ENCODE data around the gene RYK. TPM values are rescaled to one million over a fixed set of nuclear protein-coding genes. Genes with fewer than 3 reads are reported as not detected.
A peak's percentile ranks its signal among the peaks of the same experiment; 100 is the strongest.

Gene RYK
- total RNA-seq, 1 donor from 2014 or later: 59.2 TPM

DNA sequence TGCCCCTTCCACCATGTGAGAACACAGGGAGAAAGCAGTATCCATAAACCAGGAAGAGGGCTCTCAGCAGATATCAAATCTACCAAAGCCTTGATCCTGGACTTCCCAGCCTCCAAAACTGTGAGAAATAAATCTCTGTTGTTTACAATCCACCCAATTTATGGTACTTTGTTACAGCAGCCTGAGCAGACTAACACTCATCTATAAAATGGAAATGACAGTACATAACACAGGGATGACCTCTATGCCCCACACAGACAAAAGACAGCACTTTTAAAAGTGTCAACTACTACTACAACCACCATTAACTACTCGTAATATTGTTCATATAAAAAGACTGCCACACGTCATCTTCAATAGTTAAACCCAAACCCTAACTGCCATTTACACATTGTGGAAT is 5.7 kb downstream of the RYK start:
- no peak for DNase-seq (ENCODE audit: extremely low spot score, unreplicated experiment)
- no peaks in the 10 kb centered on the region for H3K27me3 Mint-ChIP-seq
- peaks cover 47% of the 10 kb centered on the region for H3K4me1 Mint-ChIP-seq (ENCODE audit: unreplicated experiment)
- H3K36me3 Mint-ChIP-seq: peaks cover 10% of the 10 kb centered on the region
- TF ChIP-seq, protein P1, sequence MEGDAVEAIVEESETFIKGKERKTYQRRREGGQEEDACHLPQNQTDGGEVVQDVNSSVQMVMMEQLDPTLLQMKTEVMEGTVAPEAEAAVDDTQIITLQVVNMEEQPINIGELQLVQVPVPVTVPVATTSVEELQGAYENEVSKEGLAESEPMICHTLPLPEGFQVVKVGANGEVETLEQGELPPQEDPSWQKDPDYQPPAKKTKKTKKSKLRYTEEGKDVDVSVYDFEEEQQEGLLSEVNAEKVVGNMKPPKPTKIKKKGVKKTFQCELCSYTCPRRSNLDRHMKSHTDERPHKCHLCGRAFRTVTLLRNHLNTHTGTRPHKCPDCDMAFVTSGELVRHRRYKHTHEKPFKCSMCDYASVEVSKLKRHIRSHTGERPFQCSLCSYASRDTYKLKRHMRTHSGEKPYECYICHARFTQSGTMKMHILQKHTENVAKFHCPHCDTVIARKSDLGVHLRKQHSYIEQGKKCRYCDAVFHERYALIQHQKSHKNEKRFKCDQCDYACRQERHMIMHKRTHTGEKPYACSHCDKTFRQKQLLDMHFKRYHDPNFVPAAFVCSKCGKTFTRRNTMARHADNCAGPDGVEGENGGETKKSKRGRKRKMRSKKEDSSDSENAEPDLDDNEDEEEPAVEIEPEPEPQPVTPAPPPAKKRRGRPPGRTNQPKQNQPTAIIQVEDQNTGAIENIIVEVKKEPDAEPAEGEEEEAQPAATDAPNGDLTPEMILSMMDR (conservative IDR thresholded peaks at IDR 0.05): no peak
- peaks cover 10% of the 10 kb centered on the region for H3K9me3 Mint-ChIP-seq
- H3K4me3 Mint-ChIP-seq: no peak overlapping the region
- H3K27ac Mint-ChIP-seq: no peak overlapping the region

DNA sequence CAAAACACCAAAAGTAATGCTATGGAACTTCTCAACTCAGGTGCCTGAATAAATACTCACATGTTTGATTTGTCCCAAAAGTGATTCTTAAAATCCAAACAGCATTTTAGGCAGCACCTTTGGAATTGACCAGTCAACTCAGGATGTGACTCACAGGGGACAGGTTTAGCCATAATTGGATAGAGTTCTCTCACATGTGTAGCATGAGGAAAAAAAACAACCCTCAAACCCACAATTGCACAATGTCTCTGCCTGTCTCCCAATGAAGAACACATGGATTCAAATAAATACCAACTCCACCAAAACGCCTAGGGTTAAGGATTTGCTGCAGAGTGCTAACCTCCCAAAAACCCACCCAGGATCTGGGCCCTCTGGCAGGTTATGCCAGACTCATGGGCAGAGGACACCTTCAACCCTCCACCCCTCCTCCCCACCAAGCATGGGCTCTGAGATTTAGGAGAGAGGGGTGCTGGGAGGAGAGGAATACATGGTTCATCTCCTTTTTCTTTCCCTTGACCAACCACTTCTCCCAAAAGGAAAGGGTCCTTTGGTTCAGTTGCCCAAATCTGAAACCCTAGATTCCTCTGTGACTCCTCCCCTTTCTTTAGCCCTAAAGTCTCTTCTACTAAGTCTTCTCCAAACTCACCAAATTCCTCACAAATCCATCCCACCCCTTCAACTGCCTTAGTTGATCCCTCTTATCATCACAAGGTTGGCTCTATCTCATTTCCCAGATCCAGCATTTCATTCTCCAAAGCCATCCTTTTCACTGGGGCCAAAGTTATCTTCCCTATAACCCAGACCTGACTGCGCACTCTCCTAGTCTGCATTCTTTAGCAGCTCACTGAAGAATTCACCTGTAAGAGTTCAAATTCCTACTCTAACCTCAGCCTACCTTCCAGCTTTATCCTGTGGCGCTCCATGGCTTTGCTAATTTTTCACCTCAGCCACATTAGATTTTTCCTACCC is 7.7 kb downstream of the RYK start:
- no peaks in the 10 kb centered on the region for H3K27me3 Mint-ChIP-seq
- TF ChIP-seq, protein P1 (conservative IDR thresholded peaks at IDR 0.05): no peak
- peaks cover 32% of the 10 kb centered on the region for H3K4me1 Mint-ChIP-seq (ENCODE audit: unreplicated experiment)
- peaks cover 10% of the 10 kb centered on the region for H3K36me3 Mint-ChIP-seq
- no peak overlapping the region for H3K4me3 Mint-ChIP-seq
- H3K9me3 Mint-ChIP-seq: peaks cover 10% of the 10 kb centered on the region
- DNase-seq (ENCODE audit: extremely low spot score, unreplicated experiment): no peak
- peak overlapping the region; percentile 8 for H3K27ac Mint-ChIP-seq

DNA sequence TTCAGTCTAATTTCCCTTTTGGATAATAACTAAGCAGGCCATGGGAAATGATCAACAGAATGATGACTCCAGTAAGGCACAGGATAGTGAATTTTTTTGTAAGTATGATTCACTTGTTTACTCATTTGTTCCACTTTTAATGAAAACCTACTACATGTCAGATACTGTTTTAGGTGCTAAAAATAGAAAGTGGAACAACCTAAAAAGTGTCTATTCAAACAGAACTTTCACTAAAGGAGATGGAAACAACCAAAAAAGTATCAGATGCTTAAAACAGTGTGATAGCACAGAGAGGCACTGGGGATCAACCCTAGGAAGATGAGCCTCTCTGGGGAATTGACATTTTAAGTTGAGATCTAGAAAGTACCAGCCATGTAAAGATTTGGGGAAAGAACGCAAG is 11.1 kb downstream of the RYK start:
- H3K4me3 Mint-ChIP-seq: no peak overlapping the region
- H3K4me1 Mint-ChIP-seq (ENCODE audit: unreplicated experiment): peaks cover 44% of the 10 kb centered on the region

DNA sequence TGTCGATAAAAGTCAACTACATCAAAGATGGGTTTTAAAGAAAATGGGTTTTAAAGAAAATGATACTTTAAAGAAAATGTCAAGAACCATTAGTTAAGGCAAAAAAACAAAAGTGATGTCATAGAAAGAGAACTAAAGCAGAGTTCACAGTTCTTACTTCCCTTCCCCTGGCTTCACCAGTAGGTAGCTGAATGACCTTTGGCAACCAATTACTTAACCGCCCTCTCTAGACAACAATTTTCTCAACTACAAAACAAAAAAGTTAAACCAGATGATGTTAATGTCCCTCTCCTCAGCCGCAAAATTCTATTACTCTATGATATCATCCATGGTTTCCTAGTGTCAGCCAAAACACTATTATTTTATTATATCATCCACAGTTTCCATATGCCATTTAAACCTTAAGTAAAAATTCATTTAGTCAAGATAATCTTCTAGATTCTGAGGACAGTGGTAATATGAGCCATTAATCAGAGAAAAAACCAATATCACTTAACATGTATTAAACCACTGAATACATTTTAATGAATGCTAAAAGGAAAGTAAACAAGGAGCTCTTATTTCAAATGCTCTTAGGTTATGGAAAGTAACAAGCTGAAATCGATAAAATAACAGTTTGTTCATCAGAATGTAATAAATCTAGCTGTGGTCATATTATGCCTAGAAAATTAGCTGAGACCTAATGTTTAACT is 13.1 kb downstream of the RYK start:
- peak overlapping the region; percentile 10 for H3K27ac Mint-ChIP-seq
- peaks cover 34% of the 10 kb centered on the region for H3K4me1 Mint-ChIP-seq (ENCODE audit: unreplicated experiment)
- DNase-seq (ENCODE audit: extremely low spot score, unreplicated experiment): no peak
- H3K27me3 Mint-ChIP-seq: no peaks in the 10 kb centered on the region
- no peak overlapping the region for H3K4me3 Mint-ChIP-seq
- no peaks in the 10 kb centered on the region for H3K36me3 Mint-ChIP-seq
- no peaks in the 10 kb centered on the region for H3K9me3 Mint-ChIP-seq
- TF ChIP-seq, protein P1 (conservative IDR thresholded peaks at IDR 0.05): no peak

More for the DNA sequence above, 11.1 kb downstream of the RYK start:
- Mint-ChIP-seq H3K27ac (no peak overlapping the region), H3K9me3 (peaks cover 5% of the 10 kb centered on the region), H3K36me3 (peaks cover 6% of the 10 kb centered on the region), H3K27me3 (no peaks in the 10 kb centered on the region)
- no peak for DNase-seq (ENCODE audit: extremely low spot score, unreplicated experiment)
- TF ChIP-seq, protein P1 (conservative IDR thresholded peaks at IDR 0.05): no peak

DNA sequence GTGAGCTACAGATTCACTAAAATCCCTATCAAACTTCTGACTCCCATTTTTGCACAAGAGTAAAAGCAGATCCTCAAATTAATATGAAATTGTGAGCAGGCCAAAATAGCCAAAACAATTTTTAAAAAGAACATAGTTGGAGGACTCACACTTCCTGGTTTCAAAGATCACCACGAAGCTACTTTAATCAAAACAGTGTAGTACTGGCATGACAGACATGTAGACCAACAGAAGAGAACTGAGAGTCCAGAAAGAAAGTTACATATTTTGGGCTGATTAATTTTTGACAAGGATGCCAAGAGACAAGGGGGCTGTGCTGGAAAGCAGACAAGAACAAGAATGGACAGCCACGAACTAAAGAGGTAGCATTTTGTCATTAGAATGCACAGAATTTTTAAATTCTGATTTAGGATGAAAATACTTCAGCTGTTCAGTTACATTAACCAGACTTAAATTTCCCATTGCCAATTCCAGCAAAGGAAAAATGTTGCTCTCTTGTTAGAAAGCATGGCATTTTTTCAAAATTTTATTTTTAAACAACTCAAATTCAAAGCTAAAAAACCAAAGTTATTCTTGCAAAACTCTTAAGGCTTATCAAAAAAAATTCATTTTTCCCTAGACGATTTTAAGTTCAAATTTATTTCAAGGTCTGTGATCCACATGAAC is 14.0 kb downstream of the RYK start:
- H3K4me1 Mint-ChIP-seq (ENCODE audit: unreplicated experiment): peaks cover 41% of the 10 kb centered on the region
- TF ChIP-seq, protein P1 (conservative IDR thresholded peaks at IDR 0.05): no peak
- no peaks in the 10 kb centered on the region for H3K27me3 Mint-ChIP-seq
- no peaks in the 10 kb centered on the region for H3K9me3 Mint-ChIP-seq
- H3K4me3 Mint-ChIP-seq: no peak overlapping the region
- no peaks in the 10 kb centered on the region for H3K36me3 Mint-ChIP-seq
- peak overlapping the region; percentile 11 for H3K27ac Mint-ChIP-seq
- DNase-seq (ENCODE audit: extremely low spot score, unreplicated experiment): no peak
